Naive B cell (primary cell): ENCODE data around the gene LLGL1. TPM values are rescaled to one million over a fixed set of nuclear protein-coding genes. Genes with fewer than 3 reads are reported as not detected.
A peak's percentile ranks its signal among the peaks of the same experiment; 100 is the strongest.

Source experiments
- ATAC-seq, 2 donors: fragments of 150-1000 bp; cut with Tn5 transposase; 2 replicates each; pipeline ENCODE4 v1.10.0; 2021; ENCODE audit warnings: low read depth in 2 of 2, mild to moderate bottlenecking in 2 of 2, moderate library complexity in 2 of 2
- DNase-seq: peaks from one replicate; pipeline ENCODE4 v3.0.0; 2022
- H3K27ac Mint-ChIP-seq, 6 donors: one replicate each; pipeline ENCODE4 v1.8.0; 2020 to 2022; ENCODE audit warnings: mild to moderate bottlenecking in 6 of 6, mixed read lengths in 6 of 6, moderate library complexity in 5 of 6, inconsistent platforms in 2 of 6
- H3K27me3 Mint-ChIP-seq, 3 donors: one replicate each; pipeline ENCODE4 v1.8.0; 2021 to 2022; ENCODE audit warnings: mixed read lengths in 3 of 3, mild to moderate bottlenecking in 1 of 3
- H3K36me3 Mint-ChIP-seq, 2 donors: one replicate each; pipeline ENCODE4 v1.8.0; 2020 to 2022; ENCODE audit warnings: mixed read lengths in 2 of 2, inconsistent platforms in 1 of 2, mild to moderate bottlenecking in 1 of 2
- H3K4me1 Mint-ChIP-seq, 3 donors: one replicate each; pipeline ENCODE4 v1.8.0; 2020 to 2022; ENCODE audit warnings: mixed read lengths in 3 of 3, inconsistent platforms in 1 of 3, mild to moderate bottlenecking in 1 of 3, moderate library complexity in 1 of 3
- H3K4me3 Mint-ChIP-seq, 8 donors: one replicate each; pipeline ENCODE4 v1.8.0; 2020 to 2022; ENCODE audit warnings: mild to moderate bottlenecking in 8 of 8, mixed read lengths in 8 of 8, moderate library complexity in 8 of 8, inconsistent platforms in 2 of 8
- H3K9me3 Mint-ChIP-seq, 7 donors: one replicate each; pipeline ENCODE4 v1.8.0; 2020 to 2022; ENCODE audit warnings: mixed read lengths in 7 of 7, mild to moderate bottlenecking in 5 of 7, inconsistent platforms in 2 of 7, moderate library complexity in 1 of 7
- polyA plus RNA-seq, 6 donors: library from polyadenylated mRNA; unstranded; fragments of 300-500 nt; fragmentation: Illumina TruSeq; gene quantifications; one replicate each; pipeline ENCODE4 v1.2.3, GENCODE V29; 2021; ENCODE audit warnings: low read depth in 6 of 6

Gene LLGL1
- polyA plus RNA-seq, 6 donors from 2014 or later: 0.38 to 1.4 (median 0.86) TPM; not detected in 1

DNA sequence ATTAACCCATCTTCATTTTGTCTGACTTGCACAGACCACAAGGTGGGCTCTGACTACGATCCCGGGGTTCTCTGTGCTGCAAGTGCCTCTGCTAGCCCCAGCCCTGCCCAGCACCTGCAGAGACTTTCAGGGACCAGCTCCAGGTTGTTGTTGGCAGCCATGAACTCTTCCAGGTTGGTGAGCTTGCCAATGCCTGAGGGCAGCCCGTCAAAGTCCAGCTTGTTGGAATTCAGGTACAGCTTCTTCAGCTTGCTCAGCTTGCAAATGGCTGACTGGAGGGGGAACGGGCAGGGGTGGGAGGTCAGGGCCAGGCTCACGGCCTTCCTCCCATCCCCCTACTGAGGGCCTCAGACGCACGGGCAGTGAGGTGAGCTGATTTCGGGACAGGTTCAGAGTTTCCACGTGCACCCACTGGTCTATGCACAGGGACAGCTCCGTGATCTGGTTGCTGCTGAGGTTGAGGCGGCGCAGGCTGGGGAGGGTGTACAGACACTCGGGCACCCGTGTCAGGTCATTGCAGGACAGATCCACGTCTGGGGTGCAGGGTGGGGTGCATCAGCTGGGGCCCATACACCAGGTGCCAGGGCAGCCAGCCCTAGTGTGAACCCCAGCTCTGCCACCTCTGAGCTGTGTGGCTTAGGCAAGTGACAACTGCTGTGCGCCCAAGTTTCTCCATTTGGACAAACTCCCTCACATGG, 27.9 kb downstream of the LLGL1 start:
- Mint-ChIP-seq H3K27ac (peak overlapping the region in 1 of 6 donors; percentile 14), H3K27me3 (no peaks in the 10 kb centered on the region), H3K36me3 (peaks cover under 1 to 15% of the 10 kb centered on the region in 2 donors), H3K4me1 (peaks cover 11 to 25% (median 19%) of the 10 kb centered on the region in 3 donors), H3K9me3 (no peaks in the 10 kb centered on the region), H3K4me3 (no peak overlapping the region)
- ATAC-seq (no peak), DNase-seq (no peak)

DNA sequence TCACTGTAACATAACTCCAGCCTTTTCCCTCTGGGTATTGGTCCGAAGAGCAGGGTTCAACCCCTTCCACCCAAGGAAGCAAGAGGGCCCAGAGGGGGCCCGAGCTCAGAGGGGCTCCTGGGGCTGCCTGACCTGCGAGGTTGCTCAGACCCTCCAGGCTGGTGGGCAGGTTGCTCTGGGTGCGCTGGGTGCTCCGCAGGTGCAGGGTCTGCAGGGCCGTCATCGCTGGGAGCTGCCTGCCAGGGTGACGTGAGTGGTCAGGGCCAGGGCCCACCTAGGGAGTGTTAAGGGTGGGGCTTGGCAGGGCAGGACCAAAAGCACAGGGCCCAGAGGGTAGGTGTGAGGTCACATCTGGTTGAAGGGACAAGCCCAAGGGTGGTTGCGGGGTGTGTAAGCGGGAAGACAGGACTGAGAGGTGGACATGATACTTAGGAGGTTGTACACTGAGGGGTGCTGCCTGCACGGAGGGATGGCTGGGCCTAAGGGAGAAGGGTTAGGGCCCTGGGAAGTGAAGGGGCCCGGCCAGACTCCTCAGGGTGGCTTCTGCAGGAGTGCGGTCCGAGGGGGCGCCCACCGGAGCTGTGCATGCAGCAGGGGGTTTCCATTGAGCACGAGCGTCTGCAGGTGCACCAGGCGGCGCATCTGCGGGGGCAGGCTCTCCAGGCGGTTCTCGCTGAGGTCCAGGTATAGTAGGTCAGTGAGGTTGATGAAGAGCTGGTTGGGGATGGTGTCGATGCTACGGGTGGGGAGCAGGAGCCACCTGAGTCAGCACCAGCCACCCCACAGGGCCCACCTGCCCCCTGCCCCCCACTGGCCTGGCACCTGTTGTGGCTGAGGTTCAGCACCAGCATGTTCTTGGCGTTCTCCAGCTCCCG, 28.7 kb downstream of the LLGL1 start:
- no peaks in the 10 kb centered on the region for H3K27me3 Mint-ChIP-seq
- no peak for ATAC-seq
- peaks cover 11 to 24% (median 22%) of the 10 kb centered on the region in 3 donors for H3K4me1 Mint-ChIP-seq
- H3K36me3 Mint-ChIP-seq: peaks cover 0 to 12% of the 10 kb centered on the region in 2 donors
- peak overlapping the region in 1 of 8 donors; percentile 6 for H3K4me3 Mint-ChIP-seq
- no peak for DNase-seq
- H3K27ac Mint-ChIP-seq: peak overlapping the region in 1 of 6 donors; percentile 93
- no peaks in the 10 kb centered on the region for H3K9me3 Mint-ChIP-seq

DNA sequence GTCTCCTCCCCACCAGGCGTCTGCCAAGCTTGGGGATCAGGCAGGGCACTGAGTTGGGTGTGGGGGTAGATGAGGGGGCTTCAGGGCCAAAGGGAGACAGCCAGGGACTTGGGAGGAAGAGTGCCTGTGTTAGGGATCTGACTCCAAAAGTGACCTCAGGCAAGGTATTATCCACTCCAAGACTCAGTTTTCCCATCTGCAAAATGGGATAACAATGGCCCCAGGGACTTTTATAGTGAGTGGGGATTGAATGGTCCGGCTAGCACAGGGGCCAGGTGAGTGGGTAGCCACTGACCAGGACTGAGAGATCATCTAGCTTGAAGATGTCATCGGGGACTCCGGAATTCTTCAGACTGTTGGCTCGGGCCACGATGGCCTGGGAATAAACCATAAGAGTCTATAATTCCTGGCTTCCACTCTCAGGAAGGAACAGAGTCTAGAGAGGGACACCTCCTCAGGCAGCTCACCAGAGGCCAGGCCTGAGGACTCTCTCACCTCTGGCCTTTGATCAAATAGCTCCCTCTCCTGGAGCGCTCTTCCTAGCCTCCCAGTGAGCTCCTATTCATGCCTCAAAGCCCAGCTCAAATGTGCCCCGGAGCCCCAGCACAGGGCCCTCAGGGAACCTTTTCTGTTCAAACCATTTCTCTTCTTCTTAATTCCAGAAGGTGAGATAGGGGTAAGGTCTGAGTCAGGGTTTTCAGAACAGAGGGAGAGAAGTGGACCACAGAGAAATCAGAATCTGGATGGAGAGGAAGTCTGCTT, 29.6 kb downstream of the LLGL1 start:
- H3K4me3 Mint-ChIP-seq: peak overlapping the region in 2 of 8 donors; percentile 6 to 88
- no peak overlapping the region for H3K27ac Mint-ChIP-seq
- H3K36me3 Mint-ChIP-seq: peaks cover 0 to 10% of the 10 kb centered on the region in 2 donors
- ATAC-seq (no peak), DNase-seq (no peak)
- H3K27me3 Mint-ChIP-seq: no peaks in the 10 kb centered on the region
- H3K9me3 Mint-ChIP-seq: no peaks in the 10 kb centered on the region
- H3K4me1 Mint-ChIP-seq: peaks cover 15 to 29% (median 27%) of the 10 kb centered on the region in 3 donors

DNA sequence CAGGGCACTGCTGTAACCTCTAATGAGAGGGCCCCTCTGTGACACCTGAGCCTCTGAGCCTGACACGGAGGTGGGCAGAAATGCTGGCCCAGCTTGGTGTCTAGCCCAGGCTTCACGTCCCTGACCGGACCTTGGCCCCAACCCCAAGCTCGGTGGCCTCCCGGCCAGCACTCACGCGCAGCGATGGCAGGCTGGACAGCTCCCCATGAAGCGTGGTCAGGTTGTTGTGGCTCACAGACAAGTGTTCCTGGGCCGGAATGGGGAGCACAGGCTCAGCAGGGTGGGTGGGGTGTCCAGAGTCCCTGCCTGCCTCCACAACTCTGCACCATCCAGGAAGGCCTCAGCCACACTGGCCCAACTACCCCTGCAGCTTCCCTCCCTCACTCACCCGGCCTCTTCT, 30.9 kb downstream of the LLGL1 start:
- Mint-ChIP-seq H3K4me1 (peaks cover 17 to 37% (median 34%) of the 10 kb centered on the region in 3 donors), H3K9me3 (no peaks in the 10 kb centered on the region), H3K27ac (no peak overlapping the region), H3K36me3 (no peaks in the 10 kb centered on the region), H3K4me3 (peak overlapping the region in 5 of 8 donors; percentile 39 to 88 (median 56)), H3K27me3 (no peaks in the 10 kb centered on the region)
- no peak for ATAC-seq
- DNase-seq: no peak

DNA sequence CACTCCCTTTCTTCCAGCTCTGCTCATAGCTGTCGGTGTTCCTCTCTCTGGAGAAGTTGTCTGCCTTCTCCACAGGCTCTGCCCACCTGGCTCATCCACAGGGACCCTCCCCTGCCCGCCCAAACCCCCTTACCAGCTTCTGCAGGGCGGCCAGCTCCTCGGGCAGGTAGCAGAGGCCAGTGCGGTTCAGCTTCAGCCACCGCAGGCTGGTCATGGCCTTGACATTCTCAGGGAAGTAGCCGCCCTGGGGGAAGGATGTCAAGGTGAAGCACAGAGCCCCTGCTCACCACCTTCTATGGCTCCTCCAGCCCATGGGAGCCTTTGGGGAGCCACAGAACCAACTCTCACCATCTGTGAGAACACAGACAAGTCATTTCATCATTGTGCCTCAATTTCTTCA, 31.3 kb downstream of the LLGL1 start:
- Mint-ChIP-seq H3K9me3 (no peaks in the 10 kb centered on the region), H3K27me3 (no peaks in the 10 kb centered on the region), H3K36me3 (no peaks in the 10 kb centered on the region), H3K4me3 (peak overlapping the region in 6 of 8 donors; percentile 88 to 99 (median 98)), H3K27ac (peak overlapping the region in 1 of 6 donors; percentile 92), H3K4me1 (peaks cover 20 to 41% (median 38%) of the 10 kb centered on the region in 3 donors)
- no peak for ATAC-seq
- no peak for DNase-seq

DNA sequence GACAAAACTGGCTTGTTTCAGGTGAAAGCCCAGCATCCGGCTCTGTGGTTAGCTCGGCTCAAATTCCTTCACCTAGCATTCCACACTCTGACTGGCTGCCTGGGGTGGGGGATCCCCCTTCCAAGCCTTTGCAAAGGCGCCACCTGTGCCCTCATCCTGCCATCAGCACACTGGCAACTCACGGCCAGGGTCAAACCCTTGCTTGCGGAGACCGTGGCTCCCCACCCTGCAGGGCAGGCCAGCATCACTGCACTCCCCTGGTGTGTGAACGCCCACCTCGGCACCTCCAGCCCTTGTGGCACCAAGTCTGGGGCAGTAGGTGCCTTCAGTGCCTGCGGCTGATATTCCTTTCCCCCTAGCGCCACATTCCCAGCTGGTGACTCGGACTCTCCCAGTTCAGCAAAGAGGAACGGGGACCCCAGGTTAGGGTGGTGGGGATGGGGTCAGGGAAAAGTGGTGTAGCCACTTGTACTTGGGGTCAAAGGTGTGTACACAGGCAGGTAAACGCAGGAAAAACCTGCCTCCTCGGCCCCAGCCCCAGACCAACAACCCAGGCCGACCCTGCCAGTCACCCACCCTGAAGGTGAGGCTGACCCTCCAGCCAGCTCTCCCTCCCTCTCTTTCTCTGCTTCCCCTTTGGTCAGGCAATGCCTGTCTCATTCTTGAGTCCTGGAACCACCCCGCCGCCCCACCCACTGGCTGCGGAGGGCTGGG, 32.0 kb downstream of the LLGL1 start:
- no peaks in the 10 kb centered on the region for H3K9me3 Mint-ChIP-seq
- DNase-seq (no peak), ATAC-seq (no peak)
- no peaks in the 10 kb centered on the region for H3K36me3 Mint-ChIP-seq
- H3K27ac Mint-ChIP-seq: peak overlapping the region in 5 of 6 donors; percentile 79 to 92 (median 91)
- H3K4me3 Mint-ChIP-seq: peak overlapping the region; percentile 88 to 99 (median 97)
- peaks cover 25 to 47% (median 43%) of the 10 kb centered on the region in 3 donors for H3K4me1 Mint-ChIP-seq
- no peaks in the 10 kb centered on the region for H3K27me3 Mint-ChIP-seq

DNA sequence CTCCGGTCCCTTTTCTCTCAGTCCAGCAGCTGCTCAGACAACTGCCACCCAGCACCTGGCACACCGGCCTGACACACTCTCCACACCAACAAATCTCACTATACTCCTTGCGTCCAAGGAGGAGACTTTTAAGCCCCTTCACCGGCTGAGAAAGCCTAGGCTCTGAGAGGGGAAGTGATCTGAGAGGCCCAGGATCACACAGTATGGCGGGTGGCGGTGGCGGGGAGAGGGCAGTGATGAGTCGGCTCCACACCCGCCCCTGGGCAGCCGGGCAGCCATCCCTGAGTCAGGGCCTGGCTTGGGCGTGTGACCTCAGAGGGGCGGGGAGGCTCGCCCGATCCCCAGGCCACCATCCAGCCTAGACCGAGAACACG, 32.5 kb downstream of the LLGL1 start:
- no peaks in the 10 kb centered on the region for H3K36me3 Mint-ChIP-seq
- H3K4me3 Mint-ChIP-seq: peak overlapping the region; percentile 88 to 99 (median 97)
- H3K27me3 Mint-ChIP-seq: no peaks in the 10 kb centered on the region
- peak overlapping the region in 5 of 6 donors; percentile 79 to 92 (median 91) for H3K27ac Mint-ChIP-seq
- no peaks in the 10 kb centered on the region for H3K9me3 Mint-ChIP-seq
- peaks cover 27 to 50% (median 43%) of the 10 kb centered on the region in 3 donors for H3K4me1 Mint-ChIP-seq
- DNase-seq (peak; percentile 60), ATAC-seq (peak; percentile 42 to 48)

DNA sequence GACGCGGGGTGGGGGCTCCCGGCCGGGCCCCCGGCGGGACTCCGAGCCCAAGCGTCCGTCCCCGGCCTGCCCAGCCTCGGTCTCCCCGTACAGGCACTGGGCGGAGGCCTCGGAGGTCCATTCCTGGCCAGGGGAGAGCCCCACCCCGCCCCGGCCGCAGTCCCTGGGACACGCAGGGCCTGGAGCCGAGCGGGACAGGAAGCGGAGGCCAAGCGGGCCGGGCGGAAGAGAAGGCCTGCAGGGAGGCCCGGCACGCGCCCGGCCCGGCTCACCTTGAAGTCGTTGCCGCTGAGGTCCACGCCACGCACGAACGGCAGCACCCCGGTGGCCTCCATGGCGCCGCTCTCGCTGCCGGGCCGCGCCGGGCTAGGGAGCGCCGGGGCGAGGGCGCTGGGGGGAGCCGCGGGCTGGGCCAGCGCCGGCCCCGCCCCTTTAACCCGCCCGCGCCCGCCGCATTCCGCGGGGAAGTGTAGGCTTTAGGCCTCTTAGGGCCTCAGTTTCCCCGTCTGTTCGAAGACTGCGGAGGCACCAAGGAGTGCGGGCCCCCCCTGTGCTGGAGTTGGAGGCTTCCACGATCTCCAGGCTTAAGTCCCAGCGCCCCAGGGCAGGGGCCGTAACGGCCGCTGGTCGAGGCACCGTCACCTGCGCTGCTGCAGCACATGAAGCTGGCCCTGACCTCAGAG, 33.1 kb downstream of the LLGL1 start, which contains the start of gene FLII:
FLII (minus strand) TSS at position 383 of the 683 bp plus-strand sequence; CDS start at position 335, 48 bp downstream.
- ATAC-seq (peak; percentile 40 to 49), DNase-seq (peak; percentile 48)
- Mint-ChIP-seq H3K4me3 (peak within 1 kb of the TSS; percentile 93 to 99 (median 97)), H3K27ac (peak within 1 kb of the TSS; percentile 59 to 96 (median 92)), H3K9me3 (no peaks in the 10 kb centered on the region), H3K4me1 (peaks cover 31 to 50% (median 46%) of the 10 kb centered on the region in 3 donors), H3K27me3 (no peaks in the 10 kb centered on the region), H3K36me3 (no peaks in the 10 kb centered on the region)

DNA sequence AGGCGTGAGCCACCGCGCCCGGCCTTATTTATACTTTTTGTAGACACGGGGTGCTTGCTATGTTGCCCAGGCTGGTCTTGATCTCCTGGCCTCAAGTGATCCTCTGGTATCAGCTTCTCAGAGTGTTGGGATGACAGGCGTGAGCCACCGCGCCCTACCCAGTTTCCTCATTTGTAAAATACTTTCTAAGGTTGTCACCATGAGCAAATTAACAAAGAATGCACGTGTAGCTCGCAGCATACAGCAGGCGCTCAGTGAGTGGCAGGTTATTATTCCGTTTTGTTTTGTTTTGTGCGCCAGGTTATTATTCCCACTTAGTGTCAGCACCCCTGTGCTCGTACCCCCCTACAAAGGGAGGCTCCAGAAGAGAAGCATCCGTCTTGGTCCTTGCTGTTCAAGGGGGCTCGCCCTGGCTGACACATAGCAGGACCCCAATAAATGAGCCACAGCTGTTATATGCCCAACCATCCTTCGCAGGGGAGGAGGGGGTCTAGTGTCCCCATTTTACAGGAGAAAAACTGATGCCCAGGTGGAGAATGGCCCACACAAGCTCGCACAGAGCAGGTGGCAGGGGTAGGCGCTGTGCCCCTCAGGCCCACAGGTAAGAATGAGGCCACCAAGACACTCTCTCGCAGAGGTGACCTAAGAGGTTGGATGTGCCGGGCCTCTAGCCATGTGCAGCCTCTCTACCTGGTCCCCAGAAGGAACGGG, 34.3 kb downstream of the LLGL1 start:
- peak overlapping the region; percentile 30 to 91 (median 62) for H3K27ac Mint-ChIP-seq
- peak overlapping the region; percentile 75 to 93 (median 86) for H3K4me3 Mint-ChIP-seq
- peaks cover 31 to 46% (median 44%) of the 10 kb centered on the region in 3 donors for H3K4me1 Mint-ChIP-seq
- H3K27me3 Mint-ChIP-seq: no peaks in the 10 kb centered on the region
- H3K9me3 Mint-ChIP-seq: no peaks in the 10 kb centered on the region
- no peak for DNase-seq
- ATAC-seq: no peak
- no peaks in the 10 kb centered on the region for H3K36me3 Mint-ChIP-seq

DNA sequence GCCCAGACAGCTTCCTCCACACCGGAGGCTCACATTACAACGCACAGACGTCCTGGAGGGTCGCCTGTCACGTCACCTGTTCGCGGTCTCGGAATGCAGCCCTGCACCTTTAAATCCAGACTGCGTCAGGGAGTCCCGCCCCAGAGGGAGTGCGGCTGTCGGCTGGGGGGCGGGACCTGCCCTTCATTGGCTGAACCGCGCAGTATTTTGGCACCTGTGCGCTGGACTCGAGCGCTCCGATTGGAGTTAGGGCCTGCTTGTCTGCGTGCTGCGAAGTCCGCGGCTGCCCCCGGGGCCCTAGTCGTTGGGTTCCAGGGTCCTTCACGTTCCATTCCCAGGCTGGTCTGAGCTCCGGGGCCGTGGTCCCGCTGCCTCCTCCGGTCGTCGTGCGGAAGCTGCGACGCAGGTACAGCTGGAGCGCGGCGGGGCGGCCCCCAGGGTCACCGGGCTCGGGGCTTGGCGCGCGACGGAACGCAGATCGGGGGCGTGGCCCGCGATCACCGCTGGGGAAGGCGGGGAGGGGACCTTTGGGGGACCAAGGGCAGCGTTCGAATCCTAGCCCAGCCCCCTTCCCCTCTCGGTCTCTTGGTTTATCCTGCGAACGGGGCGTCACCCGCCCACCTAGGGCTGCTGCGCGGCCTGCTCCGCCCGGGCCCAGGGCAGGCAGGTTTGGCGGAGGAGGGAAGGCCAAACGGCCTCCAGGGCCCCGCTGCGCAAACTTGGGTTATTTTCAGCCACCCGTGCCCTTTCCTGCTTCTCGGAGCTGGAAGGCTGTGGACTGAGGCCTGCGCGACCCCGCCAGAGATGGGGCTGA, 35.1 kb downstream of the LLGL1 start, which contains the start of gene MIEF2:
MIEF2 (plus strand) TSS at position 331 of the 814 bp plus-strand sequence. CDS start 2,059 bp downstream, outside the sequence.
- peak; percentile 91 for DNase-seq
- Mint-ChIP-seq H3K27ac (peak within 1 kb of the TSS; percentile 30 to 91 (median 68)), H3K4me1 (peaks cover 31 to 46% (median 44%) of the 10 kb centered on the region in 3 donors), H3K9me3 (no peaks in the 10 kb centered on the region), H3K4me3 (peak within 1 kb of the TSS; percentile 75 to 93 (median 86)), H3K27me3 (no peaks in the 10 kb centered on the region), H3K36me3 (no peaks in the 10 kb centered on the region)
- peak; percentile 88 for ATAC-seq

DNA sequence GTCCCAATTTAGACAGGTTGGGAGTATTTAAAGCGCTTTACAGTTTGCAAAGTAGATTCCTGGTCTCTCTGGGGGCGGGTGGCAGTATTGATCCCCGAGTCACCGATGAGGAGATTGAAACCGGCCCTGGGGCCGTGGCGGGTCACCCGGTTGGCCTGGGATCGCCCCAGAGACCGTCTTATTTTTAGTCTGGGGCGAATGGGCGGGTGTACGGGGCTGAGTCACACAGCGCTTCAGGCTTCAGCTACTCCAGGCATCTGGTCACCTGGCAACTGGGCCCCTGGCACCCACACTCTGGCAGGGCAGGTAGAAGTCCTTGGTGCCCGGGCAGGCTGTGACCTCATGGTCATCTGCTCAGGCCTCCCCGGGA, 35.7 kb downstream of the LLGL1 start:
- Mint-ChIP-seq H3K4me1 (peaks cover 31 to 44% (median 43%) of the 10 kb centered on the region in 3 donors), H3K9me3 (no peaks in the 10 kb centered on the region), H3K27me3 (no peaks in the 10 kb centered on the region), H3K36me3 (no peaks in the 10 kb centered on the region), H3K4me3 (peak overlapping the region; percentile 75 to 93 (median 86)), H3K27ac (peak overlapping the region in 4 of 6 donors; percentile 59 to 91 (median 78))
- no peak for ATAC-seq
- peak; percentile 12 for DNase-seq
